Adrenal gland (tissue), 5 donors: ENCODE measurements around the gene PPP1R3D.

Source experiments
- CTCF ChIP-seq, 6 experiments: fragments of 450-650 bp in 4 of 6; fragments of 200-600 bp in 2 of 6; sonication (generic) in 1 of 6; IDR thresholded peaks; 1 replicate in 5 of 6; 2 replicates in 1 of 6; pipeline versions ENCODE4 v1.5.1 to v1.8.0; 2016 to 2021; ENCODE audit warnings: antibody characterized with exemption in 6 of 6, mild to moderate bottlenecking in 2 of 6, moderate library complexity in 1 of 6
- POLR2A ChIP-seq, 2 donors: fragments of 450-650 bp; IDR thresholded peaks; one replicate each; pipeline ENCODE4 v1.6.1; 2017; ENCODE audit warnings: antibody characterized with exemption in 2 of 2, mild to moderate bottlenecking in 2 of 2, moderate library complexity in 1 of 2
- donor health status: DM: no; HTN: no; CAD: no.

- TF ChIP-seq CTCF (IDR thresholded peaks at IDR 0.05) = no peak
- no peak for TF ChIP-seq POLR2A (IDR thresholded peaks at IDR 0.05)
Measured at GRCh38 chr20:59938696-59939051, 1.4 kb downstream of the PPP1R3D start.
